ENCODE data around the gene CAP1.
"Not testable (repeated sequence)": the region's sequence is repeated elsewhere in the genome, so short reads cannot be mapped to it uniquely, and the experiment has no call there.

Gene CAP1

DNA sequence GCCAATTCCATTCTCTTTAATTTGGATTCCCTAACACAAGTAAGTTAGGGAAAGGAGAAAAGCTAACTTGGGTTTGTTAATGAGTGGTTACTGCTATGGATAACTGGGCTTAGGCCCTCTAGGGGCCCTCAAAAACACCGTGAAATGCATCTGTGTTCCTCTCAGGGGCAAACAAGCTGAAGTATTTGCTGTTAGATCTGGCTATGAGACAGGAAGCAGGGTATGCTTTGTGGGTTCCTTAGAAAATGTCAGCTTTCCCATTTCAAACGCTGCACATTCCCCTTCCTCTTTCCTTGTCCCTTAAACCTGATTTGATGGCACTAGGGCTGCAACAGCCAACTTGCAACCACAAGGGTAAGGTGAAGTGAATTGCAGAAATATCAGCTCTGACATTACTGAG, 5.7 kb upstream of the CAP1 start:
- Histone ChIP-seq H3K27ac (ENCODE audit: low read length) (no peak overlapping the region), H3K27me3 (ENCODE audit: control insufficient read depth in 1 of 2, insufficient read depth in 2 of 2, low read length in 2 of 2) (no peaks in the 10 kb centered on the region), H3K4me1 (ENCODE audit: control insufficient read depth, insufficient read depth, low read length) (peaks cover 15% of the 10 kb centered on the region), H3K36me3 (ENCODE audit: control insufficient read depth in 2 of 2, insufficient read depth in 2 of 2, low read length in 2 of 2) (no peaks in the 10 kb centered on the region), H3K9me3 (ENCODE audit: control insufficient read depth in 2 of 2, low read length in 2 of 2) (no peaks in the 10 kb centered on the region), H3K9ac (ENCODE audit: low read length in 2 of 2) (no peak overlapping the region), H3K4me3 (ENCODE audit: low read length in 2 of 2) (no peak overlapping the region)

DNA sequence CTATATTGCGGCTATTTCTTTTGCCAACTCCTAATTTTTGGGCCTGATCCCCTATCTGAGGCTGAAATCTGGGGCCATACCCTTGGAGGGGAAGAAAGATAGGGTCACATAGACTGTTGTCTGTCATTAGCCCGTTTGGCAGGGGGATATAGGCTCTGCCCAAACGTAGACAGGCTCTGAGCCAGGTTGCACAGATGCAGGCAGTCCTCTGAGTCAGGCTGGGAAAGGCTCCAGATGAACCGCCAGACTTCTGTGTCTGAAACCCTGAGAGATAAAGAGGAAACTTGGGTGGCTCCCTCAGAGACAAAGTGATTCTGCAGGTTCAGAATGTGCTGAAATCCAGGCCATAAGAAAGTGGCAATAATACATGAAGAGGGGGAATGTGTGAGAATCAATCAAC, 4.0 kb upstream of the CAP1 start:
- Histone ChIP-seq H3K36me3 (ENCODE audit: control insufficient read depth in 2 of 2, insufficient read depth in 2 of 2, low read length in 2 of 2) (no peaks in the 10 kb centered on the region), H3K9me3 (ENCODE audit: control insufficient read depth in 2 of 2, low read length in 2 of 2) (no peaks in the 10 kb centered on the region), H3K9ac (ENCODE audit: low read length in 2 of 2) (peak overlapping the region; percentile 18 to 47), H3K4me1 (ENCODE audit: control insufficient read depth, insufficient read depth, low read length) (peaks cover 23% of the 10 kb centered on the region), H3K27ac (ENCODE audit: low read length) (peak overlapping the region; percentile 61), H3K4me3 (ENCODE audit: low read length in 2 of 2) (peak overlapping the region in 1 of 2 donors; percentile 15), H3K27me3 (ENCODE audit: control insufficient read depth in 1 of 2, insufficient read depth in 2 of 2, low read length in 2 of 2) (no peaks in the 10 kb centered on the region)

DNA sequence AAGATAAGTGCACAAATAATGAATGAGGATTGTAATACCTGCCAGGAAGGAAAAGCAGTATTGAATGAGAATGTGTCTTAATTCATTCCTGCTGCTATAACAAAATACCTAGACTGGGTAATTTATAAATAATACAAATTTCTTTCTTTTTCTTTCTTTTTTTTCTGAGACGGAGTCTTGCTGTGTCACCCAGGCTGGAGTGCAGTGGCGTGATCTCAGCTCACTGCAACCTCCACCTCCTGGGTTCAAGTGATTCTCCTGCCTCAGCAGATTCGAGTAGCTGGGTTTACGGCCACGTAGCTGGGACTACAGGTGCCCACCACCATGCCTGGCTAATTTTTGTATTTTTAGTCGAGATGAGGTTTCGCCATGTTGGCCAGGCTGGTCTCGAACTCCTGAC, 3.3 kb upstream of the CAP1 start:
- H3K9ac ChIP-seq (ENCODE audit: low read length in 2 of 2), result peak overlapping the region in 1 of 2 donors; percentile 47
- H3K4me1 ChIP-seq (ENCODE audit: control insufficient read depth, insufficient read depth, low read length), result peaks cover 30% of the 10 kb centered on the region
- not testable (repeated sequence) for H3K4me3 ChIP-seq (ENCODE audit: low read length in 2 of 2); H3K9me3 ChIP-seq (ENCODE audit: control insufficient read depth in 2 of 2, low read length in 2 of 2); H3K27me3 ChIP-seq (ENCODE audit: control insufficient read depth in 1 of 2, insufficient read depth in 2 of 2, low read length in 2 of 2); H3K36me3 ChIP-seq (ENCODE audit: control insufficient read depth in 2 of 2, insufficient read depth in 2 of 2, low read length in 2 of 2)
- H3K27ac ChIP-seq (ENCODE audit: low read length), result peak overlapping the region; percentile 61

DNA sequence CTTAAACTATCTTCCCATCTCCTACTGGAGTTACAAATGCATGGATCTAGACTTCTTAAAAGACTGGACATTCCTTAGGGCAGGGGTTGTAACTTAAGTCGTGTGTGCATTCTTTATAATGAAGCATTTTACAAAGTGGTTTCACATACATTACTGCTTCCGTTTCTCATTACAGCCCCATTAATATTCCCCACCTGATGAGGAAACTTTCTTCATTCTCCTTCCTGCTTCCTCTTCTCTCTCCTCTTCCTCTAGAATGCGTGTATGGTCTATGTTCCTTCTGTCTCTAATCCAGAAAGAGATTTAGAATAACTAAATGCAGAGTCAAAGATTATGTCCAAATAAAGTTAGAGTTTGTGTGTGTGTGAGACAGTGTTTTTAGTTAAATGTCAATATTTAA, 1.8 kb upstream of the CAP1 start:
- Histone ChIP-seq H3K9ac (ENCODE audit: low read length in 2 of 2) (peak overlapping the region; percentile 100), H3K4me3 (ENCODE audit: low read length in 2 of 2) (no peak overlapping the region)

DNA sequence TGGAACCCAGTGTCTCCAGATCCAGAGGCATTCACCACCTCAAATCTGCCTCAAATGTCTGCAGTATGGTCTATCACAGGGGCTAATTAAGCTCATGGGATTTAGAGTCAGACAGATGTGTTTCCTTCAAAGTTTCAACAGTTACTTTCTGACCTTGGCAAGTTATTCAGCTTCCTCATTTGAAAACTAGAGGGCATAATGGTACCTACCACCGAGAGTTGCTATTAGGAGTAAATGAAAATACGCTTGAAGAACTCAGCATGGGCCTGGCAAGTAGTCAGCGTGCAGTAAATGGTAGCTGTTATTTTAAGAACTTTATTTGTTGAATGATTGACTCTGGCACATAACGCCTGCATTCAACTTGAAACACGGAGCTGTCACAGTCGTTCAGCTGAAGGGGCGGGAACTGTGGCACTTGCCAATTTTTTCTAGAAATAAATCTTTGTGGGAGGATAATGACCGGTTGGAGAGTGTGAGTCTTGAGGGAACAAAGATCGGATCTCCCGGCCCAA, 1.2 kb upstream of the CAP1 start:
- H3K4me1 ChIP-seq (ENCODE audit: control insufficient read depth, insufficient read depth, low read length), result peaks cover 40% of the 10 kb centered on the region

More for the DNA sequence above, 1.8 kb upstream of the CAP1 start:
- Histone ChIP-seq H3K9me3 (ENCODE audit: control insufficient read depth in 2 of 2, low read length in 2 of 2) (no peaks in the 10 kb centered on the region), H3K4me1 (ENCODE audit: control insufficient read depth, insufficient read depth, low read length) (peaks cover 39% of the 10 kb centered on the region), H3K27ac (ENCODE audit: low read length) (peak overlapping the region; percentile 100), H3K27me3 (ENCODE audit: control insufficient read depth in 1 of 2, insufficient read depth in 2 of 2, low read length in 2 of 2) (no peaks in the 10 kb centered on the region), H3K36me3 (ENCODE audit: control insufficient read depth in 2 of 2, insufficient read depth in 2 of 2, low read length in 2 of 2) (peaks cover 0 to 2% of the 10 kb centered on the region in 2 donors)

DNA sequence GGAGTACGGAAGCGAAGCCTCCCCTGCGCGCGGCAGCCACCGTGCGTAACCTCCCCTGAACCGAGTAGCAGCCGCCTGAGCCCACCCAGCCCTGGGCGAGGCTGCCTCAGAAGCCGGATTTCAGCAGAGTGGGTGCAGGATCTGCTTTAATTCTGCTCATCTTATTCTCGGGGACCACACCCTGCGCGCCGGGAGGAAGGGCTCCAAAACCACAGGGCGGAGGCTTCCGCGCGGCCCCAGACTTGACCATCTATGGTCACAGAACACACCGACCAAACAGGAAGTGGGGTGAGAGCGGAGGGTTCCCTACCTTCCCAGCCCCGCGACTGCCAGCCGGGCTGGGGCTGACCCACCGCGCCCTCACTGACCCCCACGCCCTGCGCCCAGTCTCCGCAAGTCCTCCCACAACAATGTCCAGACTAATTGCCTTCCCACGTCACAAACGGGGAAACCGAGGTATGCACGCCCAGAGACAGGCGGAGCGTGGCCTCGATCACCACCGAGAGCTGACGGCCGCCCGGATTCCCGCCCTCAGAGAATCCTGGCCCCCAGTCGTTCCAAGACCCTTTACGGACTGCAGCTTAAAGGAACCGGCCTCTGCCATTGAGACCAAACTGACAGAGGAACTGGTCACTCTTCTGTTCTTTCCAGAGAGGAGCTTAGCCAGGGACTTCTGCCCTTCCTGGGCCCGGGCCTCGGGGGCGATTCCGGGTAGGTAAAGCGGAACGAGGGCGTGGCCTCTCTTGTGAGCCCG, 595 bp upstream of the CAP1 start:
- peaks cover 40% of the 10 kb centered on the region for H3K4me1 ChIP-seq (ENCODE audit: control insufficient read depth, insufficient read depth, low read length)

More for the DNA sequence above, 1.2 kb upstream of the CAP1 start:
- Histone ChIP-seq H3K9ac (ENCODE audit: low read length in 2 of 2) (peak overlapping the region; percentile 100), H3K36me3 (ENCODE audit: control insufficient read depth in 2 of 2, insufficient read depth in 2 of 2, low read length in 2 of 2) (peaks cover 0 to 2% of the 10 kb centered on the region in 2 donors), H3K27ac (ENCODE audit: low read length) (peak overlapping the region; percentile 100), H3K9me3 (ENCODE audit: control insufficient read depth in 2 of 2, low read length in 2 of 2) (no peaks in the 10 kb centered on the region), H3K4me3 (ENCODE audit: low read length in 2 of 2) (peak overlapping the region; percentile 82 to 98), H3K27me3 (ENCODE audit: control insufficient read depth in 1 of 2, insufficient read depth in 2 of 2, low read length in 2 of 2) (no peaks in the 10 kb centered on the region)

DNA sequence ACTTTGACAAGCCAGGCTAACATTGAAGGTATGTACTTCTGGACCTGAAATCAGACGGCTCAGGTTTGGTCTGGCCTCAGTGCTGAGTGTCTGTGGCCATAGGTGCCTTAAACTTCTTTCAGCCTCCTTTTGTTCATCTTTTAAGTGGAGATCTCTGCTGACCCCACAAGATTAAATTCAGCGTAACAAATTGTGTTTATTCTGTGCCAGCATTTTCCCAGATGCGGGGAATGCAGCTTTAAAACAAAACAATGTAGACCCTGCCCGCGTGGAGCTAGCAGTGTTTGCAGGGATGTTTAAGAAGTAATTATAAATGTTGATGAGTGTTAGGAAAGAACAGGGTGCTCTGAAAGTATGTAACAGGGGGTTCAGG, 923 bp downstream of the CAP1 start:
- H3K9me3 ChIP-seq (ENCODE audit: control insufficient read depth in 2 of 2, low read length in 2 of 2), result no peaks in the 10 kb centered on the region
- H3K36me3 ChIP-seq (ENCODE audit: control insufficient read depth in 2 of 2, insufficient read depth in 2 of 2, low read length in 2 of 2), result peaks cover 0 to 2% of the 10 kb centered on the region in 2 donors
- peak overlapping the region; percentile 100 for H3K27ac ChIP-seq (ENCODE audit: low read length)
- H3K4me1 ChIP-seq (ENCODE audit: control insufficient read depth, insufficient read depth, low read length), result peaks cover 43% of the 10 kb centered on the region
- peak overlapping the region; percentile 83 to 98 for H3K4me3 ChIP-seq (ENCODE audit: low read length in 2 of 2)
- no peaks in the 10 kb centered on the region for H3K27me3 ChIP-seq (ENCODE audit: control insufficient read depth in 1 of 2, insufficient read depth in 2 of 2, low read length in 2 of 2)
- H3K9ac ChIP-seq (ENCODE audit: low read length in 2 of 2), result peak overlapping the region; percentile 98 to 100

More for the DNA sequence above, 595 bp upstream of the CAP1 start:
- Histone ChIP-seq H3K4me3 (ENCODE audit: low read length in 2 of 2) (peak overlapping the region; percentile 82 to 98), H3K36me3 (ENCODE audit: control insufficient read depth in 2 of 2, insufficient read depth in 2 of 2, low read length in 2 of 2) (peaks cover 0 to 2% of the 10 kb centered on the region in 2 donors), H3K27ac (ENCODE audit: low read length) (peak overlapping the region; percentile 100), H3K9ac (ENCODE audit: low read length in 2 of 2) (peak overlapping the region; percentile 100), H3K9me3 (ENCODE audit: control insufficient read depth in 2 of 2, low read length in 2 of 2) (no peaks in the 10 kb centered on the region), H3K27me3 (ENCODE audit: control insufficient read depth in 1 of 2, insufficient read depth in 2 of 2, low read length in 2 of 2) (no peaks in the 10 kb centered on the region)

DNA sequence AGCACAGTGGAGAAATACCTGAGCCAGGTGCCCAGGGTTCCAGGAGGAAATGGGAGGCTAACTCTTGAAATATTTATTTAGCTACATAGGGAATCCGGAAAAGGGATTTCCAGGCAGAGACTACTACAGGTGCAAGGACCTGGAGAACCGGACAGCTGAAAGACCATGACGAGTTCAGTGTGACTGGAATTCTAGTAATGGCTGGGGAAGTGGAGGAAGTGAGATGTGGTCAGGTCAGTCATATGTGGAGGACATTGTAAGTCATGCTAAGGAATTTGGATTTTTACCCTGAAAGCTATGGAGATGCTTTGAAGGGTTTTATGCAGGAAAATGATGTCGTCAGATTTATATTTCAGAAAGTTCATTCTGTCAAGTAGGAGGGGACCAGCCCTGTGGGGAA, 1.8 kb downstream of the CAP1 start:
- Histone ChIP-seq H3K4me3 (ENCODE audit: low read length in 2 of 2) (peak overlapping the region; percentile 83 to 98), H3K36me3 (ENCODE audit: control insufficient read depth in 2 of 2, insufficient read depth in 2 of 2, low read length in 2 of 2) (peaks cover 0 to 2% of the 10 kb centered on the region in 2 donors), H3K27me3 (ENCODE audit: control insufficient read depth in 1 of 2, insufficient read depth in 2 of 2, low read length in 2 of 2) (no peaks in the 10 kb centered on the region), H3K9ac (ENCODE audit: low read length in 2 of 2) (peak overlapping the region; percentile 26 to 42), H3K27ac (ENCODE audit: low read length) (no peak overlapping the region), H3K4me1 (ENCODE audit: control insufficient read depth, insufficient read depth, low read length) (peaks cover 36% of the 10 kb centered on the region), H3K9me3 (ENCODE audit: control insufficient read depth in 2 of 2, low read length in 2 of 2) (no peaks in the 10 kb centered on the region)

DNA sequence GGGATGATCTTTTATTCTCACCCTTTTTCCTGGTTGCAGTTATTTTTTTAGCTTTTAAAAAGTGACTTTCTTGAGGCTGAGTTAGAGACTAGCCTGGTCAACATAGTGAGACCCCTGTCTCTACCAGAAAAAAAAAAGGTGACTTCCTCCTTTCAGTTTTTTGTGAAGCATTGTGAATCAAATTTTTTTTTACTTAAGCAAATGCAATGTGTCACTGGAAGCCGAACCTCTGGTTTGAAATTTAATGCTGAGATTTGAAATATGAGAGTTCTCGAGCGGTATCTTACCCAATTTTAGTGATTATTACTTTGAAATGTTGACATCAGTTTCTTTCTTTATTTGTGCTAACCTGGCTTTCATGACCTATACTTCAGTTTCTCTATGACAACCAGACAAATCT, 3.6 kb downstream of the CAP1 start:
- Histone ChIP-seq H3K27me3 (ENCODE audit: control insufficient read depth in 1 of 2, insufficient read depth in 2 of 2, low read length in 2 of 2) (no peaks in the 10 kb centered on the region), H3K36me3 (ENCODE audit: control insufficient read depth in 2 of 2, insufficient read depth in 2 of 2, low read length in 2 of 2) (peaks cover 0 to 2% of the 10 kb centered on the region in 2 donors), H3K4me3 (ENCODE audit: low read length in 2 of 2) (no peak overlapping the region), H3K27ac (ENCODE audit: low read length) (no peak overlapping the region), H3K9ac (ENCODE audit: low read length in 2 of 2) (no peak overlapping the region), H3K9me3 (ENCODE audit: control insufficient read depth in 2 of 2, low read length in 2 of 2) (no peaks in the 10 kb centered on the region), H3K4me1 (ENCODE audit: control insufficient read depth, insufficient read depth, low read length) (peaks cover 38% of the 10 kb centered on the region)

DNA sequence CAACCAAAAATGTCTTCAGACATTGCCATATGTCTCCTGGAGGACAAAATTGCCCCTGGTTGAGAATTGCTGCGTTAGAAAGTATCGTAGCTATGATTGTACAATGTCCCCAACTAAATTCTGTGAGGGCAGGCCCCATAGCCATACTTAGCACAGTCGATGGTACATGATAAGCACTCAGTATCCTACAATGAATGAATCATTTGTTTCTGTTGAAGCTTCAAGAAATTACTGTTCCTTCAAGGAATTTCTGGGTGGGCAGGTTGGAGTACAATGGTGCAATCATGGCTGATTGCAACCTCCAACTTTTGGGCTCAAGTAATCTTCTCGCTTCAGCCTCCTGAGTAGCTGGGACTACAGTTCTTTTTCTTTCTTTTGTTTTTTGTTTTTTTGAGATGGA, 4.7 kb downstream of the CAP1 start:
- H3K27ac ChIP-seq (ENCODE audit: low read length), result no peak overlapping the region
- peaks cover 0 to 2% of the 10 kb centered on the region in 2 donors for H3K36me3 ChIP-seq (ENCODE audit: control insufficient read depth in 2 of 2, insufficient read depth in 2 of 2, low read length in 2 of 2)
- H3K9ac ChIP-seq (ENCODE audit: low read length in 2 of 2), result no peak overlapping the region
- H3K4me3 ChIP-seq (ENCODE audit: low read length in 2 of 2), result no peak overlapping the region
- H3K4me1 ChIP-seq (ENCODE audit: control insufficient read depth, insufficient read depth, low read length), result peaks cover 29% of the 10 kb centered on the region
- H3K27me3 ChIP-seq (ENCODE audit: control insufficient read depth in 1 of 2, insufficient read depth in 2 of 2, low read length in 2 of 2), result no peaks in the 10 kb centered on the region
- no peaks in the 10 kb centered on the region for H3K9me3 ChIP-seq (ENCODE audit: control insufficient read depth in 2 of 2, low read length in 2 of 2)

DNA sequence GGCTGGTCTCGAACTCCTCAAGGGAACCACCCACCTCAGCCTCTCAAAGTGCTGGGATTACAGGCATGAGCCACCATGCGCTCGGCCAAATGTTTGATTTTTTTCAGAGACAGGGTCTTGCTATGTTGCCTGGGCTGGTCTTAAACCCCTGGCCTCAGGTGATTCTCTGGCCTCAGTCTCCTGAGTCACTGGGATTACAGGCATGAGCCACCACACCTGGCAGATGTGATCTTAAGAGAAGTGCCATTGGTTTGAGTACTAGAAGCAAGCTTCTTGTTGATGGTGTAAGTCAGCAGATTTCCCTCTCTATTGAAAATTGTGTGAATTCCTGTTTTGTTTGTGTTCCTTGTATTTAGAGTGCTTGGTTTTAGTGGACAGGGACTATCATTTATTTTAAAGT, 5.2 kb downstream of the CAP1 start:
- no peak overlapping the region for H3K27ac ChIP-seq (ENCODE audit: low read length)
- no peaks in the 10 kb centered on the region for H3K9me3 ChIP-seq (ENCODE audit: control insufficient read depth in 2 of 2, low read length in 2 of 2)
- no peak overlapping the region for H3K4me3 ChIP-seq (ENCODE audit: low read length in 2 of 2)
- peaks cover 29% of the 10 kb centered on the region for H3K4me1 ChIP-seq (ENCODE audit: control insufficient read depth, insufficient read depth, low read length)
- no peak overlapping the region for H3K9ac ChIP-seq (ENCODE audit: low read length in 2 of 2)
- H3K27me3 ChIP-seq (ENCODE audit: control insufficient read depth in 1 of 2, insufficient read depth in 2 of 2, low read length in 2 of 2), result no peaks in the 10 kb centered on the region
- peaks cover 2% of the 10 kb centered on the region in 2 donors for H3K36me3 ChIP-seq (ENCODE audit: control insufficient read depth in 2 of 2, insufficient read depth in 2 of 2, low read length in 2 of 2)

Measured in stomach smooth muscle (tissue), 2 donors.